MM.1S (cell line): ENCODE data around the gene PIAS3.
"Not testable (repeated sequence)": the region's sequence is repeated elsewhere in the genome, so short reads cannot be mapped to it uniquely, and the experiment has no call there.

Experiments
- CTCF ChIP-seq: fragments of 300-600 bp; sonication (generic); IDR thresholded peaks from 2 replicates; pipeline ENCODE4 v1.5.1; 2016; ENCODE audit warnings: antibody characterized with exemption, low read length, mixed read lengths
- EZH2phosphoT487 ChIP-seq: fragments of 300-600 bp; sonication (generic); IDR thresholded peaks from 2 replicates; pipeline ENCODE4 v1.6.1; 2018; ENCODE audit warnings: antibody characterized with exemption, low read length

GRCh38 chr1:145822779-145823331 lies 36.0 kb downstream of the PIAS3 start:
- TF ChIP-seq CTCF, EZH2phosphoT487: not testable (repeated sequence)
